DOHH2 (cell line): ENCODE measurements around the gene MEGF10.

ENCODE experiments used
- H3F3A ChIP-seq: fragments of 200-600 bp; sonication (generic), shearing (Covaris generic); 2 replicates; pipeline ENCODE4 v1.6.0; 2016; ENCODE audit warnings: antibody characterized with exemption, mild to moderate bottlenecking; ENCODE audit not compliant: control insufficient read depth, insufficient read depth
- H3K27ac ChIP-seq: fragments of 200-600 bp; sonication (generic); 2 replicates; pipeline ENCODE4 v1.5.1; 2014; ENCODE audit warnings: low read depth, mild to moderate bottlenecking, low read length, moderate library complexity
- H3K27me3 ChIP-seq: fragments of 200-600 bp; sonication (generic); 2 replicates; pipeline ENCODE4 v1.6.1; 2014; ENCODE audit warnings: mild to moderate bottlenecking, low read length, mixed read lengths; ENCODE audit not compliant: control insufficient read depth
- H3K36me3 ChIP-seq: fragments of 200-600 bp; sonication (generic); 2 replicates; pipeline ENCODE4 v1.6.1; 2014; ENCODE audit warnings: mild to moderate bottlenecking, low read length, moderate library complexity, mixed read lengths; ENCODE audit not compliant: control insufficient read depth
- H3K4me1 ChIP-seq: fragments of 200-600 bp; sonication (generic); 2 replicates; pipeline ENCODE4 v1.6.1; 2014; ENCODE audit warnings: mild to moderate bottlenecking, low read length, mixed read lengths; ENCODE audit not compliant: control insufficient read depth
- H3K4me2 ChIP-seq: fragments of 200-600 bp; sonication (generic); 2 replicates; pipeline ENCODE4 v1.6.0; 2014; ENCODE audit warnings: mild to moderate bottlenecking, low read length, moderate library complexity
- H3K4me3 ChIP-seq: fragments of 200-600 bp; sonication (generic); 2 replicates; pipeline ENCODE4 v1.5.1; 2014; ENCODE audit warnings: mild to moderate bottlenecking, low read length, mixed read lengths
- H3K79me2 ChIP-seq: fragments of 200-600 bp; sonication (generic); 2 replicates; pipeline ENCODE4 v1.6.1; 2014; ENCODE audit warnings: mild to moderate bottlenecking, low read length, mixed read lengths; ENCODE audit not compliant: control insufficient read depth
- H3K9me2 ChIP-seq: fragments of 200-600 bp; sonication (generic); replicated peaks from 2 replicates; pipeline ENCODE4 v1.6.1; 2014; ENCODE audit warnings: mild to moderate bottlenecking, low read length, mixed read lengths; ENCODE audit not compliant: control insufficient read depth
- H3K9me3 ChIP-seq: fragments of 200-600 bp; sonication (generic); 2 replicates; pipeline ENCODE4 v1.6.1; 2014; ENCODE audit warnings: antibody characterized with exemption, low read length, mixed read lengths; ENCODE audit not compliant: control insufficient read depth, insufficient read depth
- H4K20me1 ChIP-seq: fragments of 200-600 bp; sonication (generic); 2 replicates; pipeline ENCODE4 v1.6.0; 2014; ENCODE audit warnings: low read depth, mild to moderate bottlenecking, antibody characterized with exemption, low read length, moderate library complexity; ENCODE audit not compliant: control insufficient read depth, insufficient read depth
- EZH2phosphoT487 ChIP-seq: fragments of 200-600 bp; sonication (generic); IDR thresholded peaks from 2 replicates; pipeline ENCODE4 v1.6.1; 2017; ENCODE audit warnings: borderline replicate concordance, mild to moderate bottlenecking, antibody characterized with exemption, low read length, moderate library complexity, mixed read lengths
- TF ChIP-seq, protein P1 (sequence below): fragments of 200-600 bp; sonication (generic); IDR thresholded peaks from one replicate; pipeline ENCODE4 v1.5.1; 2014; ENCODE audit warnings: antibody characterized with exemption, mild to moderate bottlenecking, low read depth, low read length; ENCODE audit not compliant: poor library complexity, severe bottlenecking

Gene MEGF10

DNA sequence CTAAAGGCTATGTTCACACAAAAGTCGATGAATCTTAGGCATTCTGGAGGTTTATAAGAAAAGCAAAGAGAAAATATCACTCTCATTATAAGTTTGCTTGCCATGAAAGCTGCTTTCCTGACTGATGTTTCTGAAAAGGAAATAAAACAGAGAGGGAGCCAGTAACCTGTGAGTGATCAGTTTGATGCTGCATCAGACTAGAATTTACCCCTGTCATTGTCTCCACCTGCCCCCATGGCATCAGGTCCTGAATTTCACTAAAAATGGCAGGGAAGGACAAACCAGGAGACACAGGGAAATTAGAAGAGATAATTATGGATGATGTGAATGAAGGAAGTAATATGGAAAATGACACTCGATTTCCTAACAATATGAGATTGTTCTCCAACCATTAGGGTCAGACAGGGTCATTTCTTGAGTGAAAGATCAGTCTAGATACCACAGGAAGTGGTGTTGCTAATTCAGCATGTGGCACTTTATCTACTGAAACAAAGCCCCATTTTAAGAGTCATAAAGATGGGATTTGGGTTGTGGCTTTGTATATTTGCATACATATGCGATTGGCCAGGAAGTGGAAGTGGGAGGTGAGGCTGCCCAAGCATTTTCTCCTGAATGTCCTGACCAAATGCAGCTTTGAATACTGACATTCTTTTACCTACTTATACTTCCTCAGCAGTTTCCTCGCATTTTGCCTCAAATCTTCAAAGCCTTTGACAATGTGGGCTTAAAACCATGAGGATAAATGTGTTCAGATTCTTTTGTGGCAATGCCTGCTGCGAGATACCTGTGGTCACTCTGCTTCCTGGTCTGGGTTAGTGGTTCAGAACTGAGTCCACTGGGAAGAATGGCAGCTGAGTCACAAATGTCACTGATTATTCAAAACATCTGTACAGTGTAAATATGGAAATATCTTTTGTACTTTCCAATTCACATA, 29.7 kb downstream of the MEGF10 start:
- TF ChIP-seq EZH2phosphoT487, result no peak
- TF ChIP-seq, protein P1, sequence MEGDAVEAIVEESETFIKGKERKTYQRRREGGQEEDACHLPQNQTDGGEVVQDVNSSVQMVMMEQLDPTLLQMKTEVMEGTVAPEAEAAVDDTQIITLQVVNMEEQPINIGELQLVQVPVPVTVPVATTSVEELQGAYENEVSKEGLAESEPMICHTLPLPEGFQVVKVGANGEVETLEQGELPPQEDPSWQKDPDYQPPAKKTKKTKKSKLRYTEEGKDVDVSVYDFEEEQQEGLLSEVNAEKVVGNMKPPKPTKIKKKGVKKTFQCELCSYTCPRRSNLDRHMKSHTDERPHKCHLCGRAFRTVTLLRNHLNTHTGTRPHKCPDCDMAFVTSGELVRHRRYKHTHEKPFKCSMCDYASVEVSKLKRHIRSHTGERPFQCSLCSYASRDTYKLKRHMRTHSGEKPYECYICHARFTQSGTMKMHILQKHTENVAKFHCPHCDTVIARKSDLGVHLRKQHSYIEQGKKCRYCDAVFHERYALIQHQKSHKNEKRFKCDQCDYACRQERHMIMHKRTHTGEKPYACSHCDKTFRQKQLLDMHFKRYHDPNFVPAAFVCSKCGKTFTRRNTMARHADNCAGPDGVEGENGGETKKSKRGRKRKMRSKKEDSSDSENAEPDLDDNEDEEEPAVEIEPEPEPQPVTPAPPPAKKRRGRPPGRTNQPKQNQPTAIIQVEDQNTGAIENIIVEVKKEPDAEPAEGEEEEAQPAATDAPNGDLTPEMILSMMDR, result no peak
- Histone ChIP-seq H3K27ac (no peak overlapping the region), H3K36me3 (no peaks in the 10 kb centered on the region), H3K9me3 (no peaks in the 10 kb centered on the region), H3K4me3 (peak overlapping the region; percentile 45), H3K79me2 (no peaks in the 10 kb centered on the region), H4K20me1 (no peaks in the 10 kb centered on the region), H3F3A (no peaks in the 10 kb centered on the region), H3K9me2 (0 out of 2 replicates have a peak, but pooled peaks cover 2% of the 10 kb centered on the region), H3K27me3 (peaks cover 11% of the 10 kb centered on the region), H3K4me1 (peaks cover 15% of the 10 kb centered on the region), H3K4me2 (peak overlapping the region; percentile 56)

DNA sequence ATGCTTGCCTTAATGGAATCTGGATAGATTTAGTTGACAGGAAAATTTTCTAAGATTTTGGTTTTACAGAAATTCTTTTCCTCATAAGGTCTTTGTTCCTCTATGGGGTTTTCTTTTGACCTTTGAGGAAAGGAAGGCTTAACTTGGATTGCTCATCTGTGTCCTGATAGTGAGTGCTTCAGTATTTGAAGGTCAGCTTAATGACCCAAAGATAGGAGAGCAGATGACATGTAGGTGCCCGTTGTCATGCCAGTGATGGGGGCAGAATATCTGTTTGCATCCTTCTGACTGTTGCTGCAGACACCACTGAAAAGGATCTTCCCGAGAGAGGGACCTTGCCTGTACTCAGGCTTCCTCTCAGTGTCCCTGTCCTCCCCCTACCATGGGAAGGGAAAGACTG, 30.9 kb downstream of the MEGF10 start:
- H3K27ac ChIP-seq, result no peak overlapping the region
- H3K36me3 ChIP-seq, result no peaks in the 10 kb centered on the region
- no peaks in the 10 kb centered on the region for H4K20me1 ChIP-seq
- no peak overlapping the region for H3K4me3 ChIP-seq
- peaks cover 15% of the 10 kb centered on the region for H3K4me1 ChIP-seq
- H3K9me3 ChIP-seq, result no peaks in the 10 kb centered on the region
- H3K9me2 ChIP-seq, result 0 out of 2 replicates have a peak, but pooled peaks cover 2% of the 10 kb centered on the region
- peaks cover 5% of the 10 kb centered on the region for H3K27me3 ChIP-seq
- H3F3A ChIP-seq, result no peaks in the 10 kb centered on the region
- no peaks in the 10 kb centered on the region for H3K79me2 ChIP-seq
- H3K4me2 ChIP-seq, result no peak overlapping the region
- TF ChIP-seq, protein P1, result no peak
- no peak for TF ChIP-seq EZH2phosphoT487

DNA sequence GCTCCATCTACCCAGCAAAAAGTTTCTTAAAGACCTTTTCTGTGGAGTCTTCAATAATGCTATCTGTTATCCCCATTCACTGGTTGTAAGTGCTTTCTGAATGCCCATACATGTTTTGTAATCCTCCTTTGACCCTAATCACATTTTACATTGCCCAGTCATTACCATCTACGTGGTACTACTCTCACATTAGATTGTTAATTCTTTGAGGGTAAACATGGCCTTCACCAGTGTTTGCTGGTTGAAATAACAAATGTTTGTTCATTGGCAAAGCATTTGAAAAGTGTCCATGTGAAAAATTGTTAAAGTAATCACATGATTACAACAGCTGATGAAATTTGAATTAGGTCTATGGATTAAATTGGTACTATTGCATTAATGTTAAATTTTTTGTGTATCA, 31.8 kb downstream of the MEGF10 start:
- Histone ChIP-seq H3K79me2 (no peaks in the 10 kb centered on the region), H4K20me1 (no peaks in the 10 kb centered on the region)

More for the DNA sequence above, 31.8 kb downstream of the MEGF10 start:
- 0 out of 2 replicates have a peak, but pooled peaks cover 2% of the 10 kb centered on the region for H3K9me2 ChIP-seq
- TF ChIP-seq EZH2phosphoT487, result no peak
- TF ChIP-seq, protein P1, result no peak
- no peaks in the 10 kb centered on the region for H3F3A ChIP-seq
- no peak overlapping the region for H3K4me3 ChIP-seq
- peaks cover 15% of the 10 kb centered on the region for H3K4me1 ChIP-seq
- H3K27ac ChIP-seq, result no peak overlapping the region
- H3K36me3 ChIP-seq, result no peaks in the 10 kb centered on the region
- no peaks in the 10 kb centered on the region for H3K9me3 ChIP-seq
- H3K4me2 ChIP-seq, result no peak overlapping the region
- H3K27me3 ChIP-seq, result no peaks in the 10 kb centered on the region; the same call in 1 of the 2 replicates
